ENCODE results near the gene IL1RL2.

DNA sequence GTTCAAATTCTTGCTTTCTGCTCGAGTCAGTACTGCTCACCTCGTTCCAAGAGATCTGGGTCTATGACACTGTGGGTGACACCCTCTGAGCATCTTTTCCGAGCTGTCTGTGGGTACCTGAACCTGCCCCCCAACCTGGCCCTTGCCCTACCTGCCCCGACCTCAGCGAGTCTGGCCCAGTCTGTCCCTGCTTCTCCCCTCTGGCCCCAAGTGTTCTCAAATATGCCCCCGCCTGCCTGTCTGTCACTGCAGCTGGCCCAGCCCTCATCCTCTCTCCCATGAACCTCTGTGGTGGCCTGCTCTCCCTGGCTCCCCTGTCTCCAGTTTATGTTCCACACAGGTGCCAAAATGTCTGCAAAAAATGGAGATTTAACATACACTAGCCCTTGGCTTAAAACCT is 32.5 kb upstream of the IL1RL2 start:
- TF ChIP-seq, protein P1, sequence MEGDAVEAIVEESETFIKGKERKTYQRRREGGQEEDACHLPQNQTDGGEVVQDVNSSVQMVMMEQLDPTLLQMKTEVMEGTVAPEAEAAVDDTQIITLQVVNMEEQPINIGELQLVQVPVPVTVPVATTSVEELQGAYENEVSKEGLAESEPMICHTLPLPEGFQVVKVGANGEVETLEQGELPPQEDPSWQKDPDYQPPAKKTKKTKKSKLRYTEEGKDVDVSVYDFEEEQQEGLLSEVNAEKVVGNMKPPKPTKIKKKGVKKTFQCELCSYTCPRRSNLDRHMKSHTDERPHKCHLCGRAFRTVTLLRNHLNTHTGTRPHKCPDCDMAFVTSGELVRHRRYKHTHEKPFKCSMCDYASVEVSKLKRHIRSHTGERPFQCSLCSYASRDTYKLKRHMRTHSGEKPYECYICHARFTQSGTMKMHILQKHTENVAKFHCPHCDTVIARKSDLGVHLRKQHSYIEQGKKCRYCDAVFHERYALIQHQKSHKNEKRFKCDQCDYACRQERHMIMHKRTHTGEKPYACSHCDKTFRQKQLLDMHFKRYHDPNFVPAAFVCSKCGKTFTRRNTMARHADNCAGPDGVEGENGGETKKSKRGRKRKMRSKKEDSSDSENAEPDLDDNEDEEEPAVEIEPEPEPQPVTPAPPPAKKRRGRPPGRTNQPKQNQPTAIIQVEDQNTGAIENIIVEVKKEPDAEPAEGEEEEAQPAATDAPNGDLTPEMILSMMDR (IDR thresholded peaks at IDR 0.05) = no peak
- no peak for TF ChIP-seq TCF7L2 (IDR thresholded peaks at IDR 0.05; ENCODE audit: low read depth, low read length)
- TF ChIP-seq, protein P2, sequence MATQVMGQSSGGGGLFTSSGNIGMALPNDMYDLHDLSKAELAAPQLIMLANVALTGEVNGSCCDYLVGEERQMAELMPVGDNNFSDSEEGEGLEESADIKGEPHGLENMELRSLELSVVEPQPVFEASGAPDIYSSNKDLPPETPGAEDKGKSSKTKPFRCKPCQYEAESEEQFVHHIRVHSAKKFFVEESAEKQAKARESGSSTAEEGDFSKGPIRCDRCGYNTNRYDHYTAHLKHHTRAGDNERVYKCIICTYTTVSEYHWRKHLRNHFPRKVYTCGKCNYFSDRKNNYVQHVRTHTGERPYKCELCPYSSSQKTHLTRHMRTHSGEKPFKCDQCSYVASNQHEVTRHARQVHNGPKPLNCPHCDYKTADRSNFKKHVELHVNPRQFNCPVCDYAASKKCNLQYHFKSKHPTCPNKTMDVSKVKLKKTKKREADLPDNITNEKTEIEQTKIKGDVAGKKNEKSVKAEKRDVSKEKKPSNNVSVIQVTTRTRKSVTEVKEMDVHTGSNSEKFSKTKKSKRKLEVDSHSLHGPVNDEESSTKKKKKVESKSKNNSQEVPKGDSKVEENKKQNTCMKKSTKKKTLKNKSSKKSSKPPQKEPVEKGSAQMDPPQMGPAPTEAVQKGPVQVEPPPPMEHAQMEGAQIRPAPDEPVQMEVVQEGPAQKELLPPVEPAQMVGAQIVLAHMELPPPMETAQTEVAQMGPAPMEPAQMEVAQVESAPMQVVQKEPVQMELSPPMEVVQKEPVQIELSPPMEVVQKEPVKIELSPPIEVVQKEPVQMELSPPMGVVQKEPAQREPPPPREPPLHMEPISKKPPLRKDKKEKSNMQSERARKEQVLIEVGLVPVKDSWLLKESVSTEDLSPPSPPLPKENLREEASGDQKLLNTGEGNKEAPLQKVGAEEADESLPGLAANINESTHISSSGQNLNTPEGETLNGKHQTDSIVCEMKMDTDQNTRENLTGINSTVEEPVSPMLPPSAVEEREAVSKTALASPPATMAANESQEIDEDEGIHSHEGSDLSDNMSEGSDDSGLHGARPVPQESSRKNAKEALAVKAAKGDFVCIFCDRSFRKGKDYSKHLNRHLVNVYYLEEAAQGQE (IDR thresholded peaks at IDR 0.05; ENCODE audit: insufficient read depth in 1 of 2, low read depth in 2 of 2, low read length in 1 of 2) = no peak
- TF ChIP-seq POLR2AphosphoS5 (IDR thresholded peaks at IDR 0.05; ENCODE audit: low read depth, low read length) = no peak
- TF ChIP-seq SIN3A (IDR thresholded peaks at IDR 0.05; ENCODE audit: borderline replicate concordance, insufficient read depth, low read depth, low read length) = no peak
